Right ventricle myocardium inferior (tissue), 1 donor: ENCODE measurements around the gene METAP2. TPM values are rescaled to one million over a fixed set of nuclear protein-coding genes. Genes with fewer than 3 reads are reported as not detected.
"Not testable (repeated sequence)": the region's sequence is repeated elsewhere in the genome, so short reads cannot be mapped to it uniquely, and the experiment has no call there.

Experiments used
- ATAC-seq: fragments of 200-7000 bp; cut with Tn5 transposase; one replicate; pipeline ENCODE4 v1.9.1; 2020; ENCODE audit warnings: mild to moderate bottlenecking, moderate library complexity
- DNase-seq: peaks from one replicate; pipeline ENCODE4 v3.0.0; 2021; ENCODE audit errors: missing footprints
- intact Hi-C: fragments of 100-400 bp; cut with DNase I; formaldehyde crosslinking; loops from one replicate; pipeline ENCODE4 v1.11.0; 2022
- long read RNA-seq: library from polyadenylated mRNA; unstranded; transcript quantifications from one replicate; pipeline ENCODE4 v2.0.0, GENCODE V29; 2021
- total RNA-seq: library from RNA; stranded (reverse); fragmentation: NEBNext Ultra II Directional; extraction: Animal tissue kit (Norgen Biotek cat#: 25700); gene quantifications from one replicate; pipeline ENCODE4 v1.2.1, GENCODE V29; 2021
- donor health status: DM: no; HTN: yes; CAD: no; lungs with severe emphysema.

METAP2 gene
- total RNA-seq, result 53.2 TPM
- long read RNA-seq, transcript METAP2-202 (11 exons, 3,601 nt), result major isoform, 34 of 40 reads
- long read RNA-seq, transcript METAP2-210 (11 exons, 1,874 nt), result minor isoform, 5 of 40 reads
- long read RNA-seq, partial matches to known transcripts, result 1 of 40 reads
- long read RNA-seq, other reads (novel, unspliced or antisense), result 0 of 40 reads

DNA sequence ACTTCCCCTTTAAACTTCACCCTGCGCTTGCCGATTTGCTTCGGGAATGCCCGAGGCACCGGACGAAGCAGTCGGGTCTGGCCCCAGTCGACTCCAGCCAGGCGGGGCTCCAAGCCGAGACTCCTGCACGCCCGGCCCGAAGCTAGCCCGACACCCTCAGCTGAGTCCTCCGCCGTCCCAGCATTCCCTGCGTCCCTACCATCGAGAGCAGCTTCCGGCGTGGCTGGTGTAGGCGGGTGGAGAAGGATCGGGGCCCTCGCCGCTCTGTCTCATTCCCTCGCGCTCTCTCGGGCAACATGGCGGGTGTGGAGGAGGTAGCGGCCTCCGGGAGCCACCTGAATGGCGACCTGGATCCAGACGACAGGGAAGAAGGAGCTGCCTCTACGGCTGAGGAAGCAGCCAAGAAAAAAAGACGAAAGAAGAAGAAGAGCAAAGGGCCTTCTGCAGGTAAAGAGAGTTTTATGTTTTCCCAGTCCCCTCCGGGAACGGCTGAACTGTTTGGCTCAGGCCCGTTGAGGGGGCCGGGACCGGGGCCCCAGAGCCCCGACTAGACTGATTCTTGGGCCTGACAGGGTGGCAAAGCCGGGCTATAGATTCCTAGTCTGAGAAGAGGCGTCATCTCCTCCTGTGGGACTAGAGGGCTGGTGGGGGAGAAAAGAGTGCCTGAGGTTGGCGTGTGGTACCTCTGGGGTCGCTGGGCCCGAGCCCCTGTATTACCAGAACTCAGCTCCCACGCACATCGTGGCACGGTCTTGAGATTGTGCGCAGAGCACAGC lies at the start of gene METAP2:
TSS of gene METAP2 (plus strand) at position 269 of the 776 bp plus-strand sequence. CDS start at position 297, 28 bp downstream.
- ATAC-seq (peak; percentile 100), DNase-seq (peak; percentile 98)
- intact Hi-C loops, result loop anchor here (5.0 to 10.0 kb wide), 3 partner anchors 52 to 119 kb away; no protein-coding TSS in a partner anchor

DNA sequence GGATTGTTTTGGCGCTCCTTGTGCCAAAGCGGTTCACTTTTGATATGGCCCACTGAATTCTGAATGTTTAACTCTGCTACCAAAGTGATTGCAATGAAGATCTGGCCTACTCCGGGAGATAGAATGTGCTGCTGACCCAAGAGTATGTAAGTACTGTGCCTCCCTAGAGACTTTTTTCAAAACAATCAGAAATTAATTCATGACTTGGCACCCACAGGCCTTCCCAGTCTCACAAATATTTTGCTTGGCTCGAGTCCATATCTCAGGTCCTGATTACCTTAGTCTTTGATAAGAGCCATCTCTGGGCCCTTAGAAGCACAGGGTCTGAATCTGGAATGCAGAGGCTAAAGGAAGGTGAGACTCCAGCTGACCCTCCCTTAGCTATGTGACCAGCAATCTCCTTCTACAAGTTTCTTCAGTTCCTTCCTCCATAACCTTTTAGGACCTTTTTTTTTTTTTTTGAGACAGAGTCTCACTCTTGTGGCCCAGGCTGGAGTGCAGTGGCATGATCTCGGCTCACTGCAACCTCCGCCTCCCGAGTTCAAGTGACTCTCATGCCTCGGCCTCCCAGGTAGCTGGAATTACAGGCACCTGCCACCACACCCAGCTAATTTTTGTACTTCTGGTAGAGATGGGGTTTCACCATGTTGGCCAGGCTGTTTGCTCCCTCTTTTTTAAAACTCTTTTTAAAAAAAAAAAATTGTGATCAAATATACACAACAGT lies 49.5 kb upstream of the METAP2 start:
- intact Hi-C loops, result loop anchor here (5.0 kb wide), 1 partner anchor 48 kb away; the partner anchor contains the start of gene METAP2
- DNase-seq (no peak), ATAC-seq (no peak)

DNA sequence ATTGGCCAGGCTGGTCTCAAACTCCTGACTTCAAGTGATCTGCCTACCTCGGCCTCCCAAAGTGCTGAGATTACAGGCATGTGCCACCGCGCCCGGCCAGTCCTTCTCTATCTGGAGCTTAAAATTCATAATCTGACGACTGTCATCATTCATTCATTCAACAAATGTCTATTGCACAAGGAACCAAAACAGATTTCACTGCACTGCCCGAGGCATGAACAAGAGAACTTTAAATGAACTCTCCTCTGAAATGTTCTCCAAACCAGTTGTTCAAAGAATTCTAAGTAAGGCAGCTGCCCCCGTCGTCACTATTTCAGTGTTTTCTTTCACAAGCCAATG lies 44.8 kb upstream of the METAP2 start:
- intact Hi-C loops, result no loop called here
- ATAC-seq (no peak), DNase-seq (no peak)

DNA sequence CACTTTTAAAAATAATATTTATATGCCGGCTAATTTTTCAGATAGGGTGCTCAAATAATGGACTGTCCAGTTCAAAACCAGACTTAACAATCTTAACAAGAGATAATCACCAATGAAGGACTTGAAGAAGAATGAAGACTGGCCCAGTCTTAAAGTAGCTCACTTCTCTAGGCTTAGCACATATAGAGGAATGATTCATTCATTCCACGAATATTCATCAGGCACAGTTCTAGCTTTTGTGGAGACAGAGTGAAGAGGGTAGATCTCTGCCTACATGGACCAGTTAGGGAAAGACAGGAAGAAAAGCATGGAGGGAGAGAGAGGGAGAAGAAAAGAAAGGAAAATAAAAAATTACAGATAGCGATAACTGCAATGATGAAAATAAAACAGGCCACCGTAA lies 42.8 kb upstream of the METAP2 start:
- DNase-seq (no peak), ATAC-seq (no peak)
- intact Hi-C loops, result loop anchor here (5.0 kb wide), 1 partner anchor 904 kb away; no protein-coding TSS in a partner anchor

DNA sequence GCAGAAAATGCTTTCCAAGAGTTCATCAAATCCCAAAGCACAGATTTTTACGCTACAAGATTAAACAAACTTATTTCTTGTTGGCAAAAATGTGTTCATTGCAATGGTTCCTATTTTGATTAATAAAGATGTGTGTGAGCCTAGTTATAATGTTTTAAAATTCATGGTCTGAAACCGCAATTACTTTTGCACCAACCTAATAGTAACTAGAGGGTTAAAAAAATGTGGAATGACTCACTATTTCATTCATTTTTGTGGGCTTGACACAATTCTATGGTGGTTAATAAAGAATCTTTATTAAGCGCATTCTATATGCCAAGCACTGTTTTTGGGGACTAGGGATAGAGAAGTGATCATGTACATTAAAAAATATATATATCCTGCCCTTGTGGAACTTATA lies 38.6 kb upstream of the METAP2 start:
- intact Hi-C loops, result no loop called here
- DNase-seq (no peak), ATAC-seq (no peak)

DNA sequence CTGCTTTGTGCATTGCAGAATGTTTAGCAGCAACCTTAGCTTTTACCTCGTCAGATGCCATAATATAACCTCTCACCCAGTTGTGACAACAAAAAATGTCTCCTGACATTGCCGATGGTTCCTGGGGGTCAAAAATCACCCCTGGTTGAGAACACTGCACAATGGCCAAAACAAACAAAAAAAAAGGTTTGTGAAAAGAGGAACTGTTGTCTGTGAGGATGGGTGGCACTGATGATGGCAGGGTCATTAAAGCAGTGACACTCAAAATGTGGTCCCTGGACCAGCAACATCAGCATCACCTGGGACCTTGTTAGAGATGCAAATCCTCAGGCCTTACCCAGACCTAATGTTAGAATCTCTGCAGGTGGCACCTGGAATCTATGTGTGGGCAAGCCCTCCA lies 36.4 kb upstream of the METAP2 start:
- intact Hi-C loops, result no loop called here
- no peak for ATAC-seq
- DNase-seq, result no peak

DNA sequence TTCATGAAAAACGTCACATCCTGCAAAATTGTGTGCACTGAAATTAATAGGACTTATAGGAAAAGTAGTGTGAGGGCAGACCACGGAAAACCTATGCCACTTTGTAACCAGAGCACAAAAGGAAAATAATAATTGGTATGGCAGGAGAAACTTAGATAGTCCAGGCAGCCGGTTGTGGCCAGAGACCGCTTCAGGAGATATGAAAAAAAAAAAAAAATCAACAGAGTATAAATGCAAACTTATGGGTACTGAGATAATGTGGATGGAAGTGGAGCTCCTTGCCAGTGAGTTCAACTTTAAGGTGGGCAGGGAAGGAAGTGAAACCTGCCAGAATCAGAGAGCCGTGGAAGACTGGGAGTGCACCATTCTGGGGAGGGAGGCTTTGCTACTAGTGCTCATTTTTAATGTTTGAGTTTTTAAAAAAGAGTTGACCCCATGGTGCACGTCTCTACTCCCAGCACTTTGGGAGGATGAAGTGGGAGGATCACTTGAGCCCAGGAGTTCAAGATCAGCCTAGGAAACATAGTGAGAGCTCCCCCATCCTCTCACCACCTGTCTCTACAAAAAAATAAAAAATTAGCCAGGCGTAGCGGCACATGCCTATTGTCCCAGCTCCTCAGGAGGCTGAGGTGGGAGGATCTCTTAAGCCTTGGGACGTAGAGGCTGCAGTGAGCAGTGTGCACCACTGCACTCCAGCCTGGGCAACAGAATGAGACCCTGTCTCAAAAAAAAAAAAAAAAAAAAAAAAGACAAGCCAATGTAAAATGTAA lies 34.3 kb upstream of the METAP2 start:
- intact Hi-C loops, result no loop called here
- ATAC-seq (no peak), DNase-seq (no peak)

DNA sequence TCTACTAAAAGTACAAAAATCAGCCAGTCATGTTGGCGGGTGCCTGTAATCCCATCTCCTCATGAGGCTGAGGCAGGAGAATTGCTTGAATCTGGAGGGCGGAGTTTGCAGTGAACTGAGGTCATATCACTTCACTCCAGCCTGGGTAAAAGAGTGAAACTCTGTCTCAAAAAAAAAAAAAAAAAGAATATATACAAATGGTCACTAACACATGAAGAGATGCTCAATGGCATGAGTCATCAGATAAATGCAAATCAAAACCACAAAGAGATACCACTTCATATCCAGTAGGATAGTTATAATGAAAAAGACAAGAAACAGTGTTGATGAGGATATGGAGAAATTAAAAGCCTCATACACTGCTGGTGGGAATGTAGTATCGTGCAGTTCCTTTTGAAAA lies 33.6 kb upstream of the METAP2 start:
- intact Hi-C loops, result no loop called here
- ATAC-seq (no peak), DNase-seq (no peak)

DNA sequence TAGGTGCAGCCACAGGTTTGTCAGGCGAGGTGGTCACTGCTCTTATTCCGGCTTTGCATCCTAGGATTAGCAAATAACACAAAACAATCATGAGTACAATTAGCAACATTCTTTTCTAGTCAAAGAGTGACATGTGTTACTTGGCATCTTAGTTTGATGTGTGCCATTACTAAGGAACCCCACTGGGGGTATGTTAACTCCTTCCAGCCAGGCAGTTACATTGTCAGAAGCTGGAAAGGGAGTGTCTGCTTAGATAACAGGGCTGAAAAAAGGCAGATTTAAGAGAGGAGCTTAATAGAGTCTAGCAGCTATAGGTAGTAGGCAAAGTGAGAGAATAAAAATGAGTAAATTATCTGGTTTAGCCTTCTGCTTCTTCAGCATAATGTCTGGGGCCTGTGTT lies 30.5 kb upstream of the METAP2 start:
- DNase-seq (no peak), ATAC-seq (no peak)
- intact Hi-C loops, result no loop called here

DNA sequence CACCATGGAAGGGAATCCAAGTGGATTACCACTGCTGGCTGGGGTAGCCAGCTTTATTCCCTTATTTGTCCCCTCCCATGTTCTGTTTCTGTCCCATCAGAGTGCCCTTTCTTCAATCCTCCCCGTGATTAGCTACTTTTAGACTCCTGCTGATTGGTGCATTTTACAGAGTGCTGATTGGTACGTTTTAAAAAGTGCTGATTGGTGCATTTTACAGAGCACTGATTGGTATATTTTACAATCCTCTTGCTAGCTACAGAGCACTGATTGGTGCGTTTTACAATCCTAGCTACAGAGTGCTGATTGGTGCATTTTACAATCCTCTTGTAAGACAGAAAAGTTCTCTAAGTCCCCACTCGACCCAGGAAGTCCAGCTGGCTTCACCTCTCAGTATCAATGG lies 28.9 kb upstream of the METAP2 start:
- intact Hi-C loops, ATAC-seq, DNase-seq: not testable (repeated sequence)

DNA sequence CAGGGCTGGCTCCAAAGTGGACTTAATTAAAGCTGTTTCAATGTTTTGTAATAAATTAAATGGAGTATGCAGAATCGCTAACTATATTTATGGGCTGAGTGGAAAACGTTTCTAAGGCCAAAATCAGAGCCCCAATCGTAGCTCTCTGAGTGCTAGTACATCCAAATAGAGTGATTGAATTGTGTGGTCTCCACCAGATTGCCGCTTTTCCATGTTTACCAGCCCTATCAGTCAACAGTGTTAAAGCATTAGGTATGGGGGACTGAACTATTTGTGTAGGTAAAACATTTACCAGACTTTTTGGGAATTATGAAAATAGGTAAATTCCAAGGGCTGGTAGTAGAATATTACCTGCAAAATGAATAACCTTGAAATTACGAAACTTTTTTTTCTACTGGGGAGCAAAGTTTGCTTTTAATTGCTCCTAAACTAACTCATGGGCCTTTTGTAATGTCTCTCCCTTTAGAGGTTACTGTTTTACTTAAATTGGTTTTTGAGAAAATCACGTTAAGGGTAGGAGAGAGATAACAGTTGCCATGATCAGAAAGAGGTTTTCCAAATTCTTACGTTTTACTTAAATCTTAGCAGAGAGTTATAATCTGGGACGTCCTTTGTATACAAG lies 28.0 kb upstream of the METAP2 start:
- no peak for DNase-seq
- intact Hi-C loops, result no loop called here
- ATAC-seq, result no peak

DNA sequence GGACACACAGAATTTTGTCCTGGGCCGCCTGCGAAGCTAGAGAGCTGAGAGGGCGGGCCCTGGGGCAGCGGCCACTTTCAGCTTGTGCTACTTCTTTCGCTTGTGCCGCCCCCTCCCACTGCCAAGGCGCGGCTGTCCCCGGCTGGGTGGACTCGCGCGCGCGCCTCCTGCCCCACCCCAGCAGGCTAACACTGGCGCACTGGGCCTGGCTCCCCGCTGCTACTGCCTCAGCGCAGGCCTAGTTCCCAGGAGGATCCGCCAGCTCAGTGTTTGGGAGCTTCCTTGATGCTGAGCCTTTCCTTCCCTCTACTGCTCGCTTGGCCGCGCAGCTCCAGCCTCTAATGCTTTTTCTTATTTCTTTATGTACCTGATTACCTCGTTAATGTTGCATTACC lies 27.4 kb upstream of the METAP2 start:
- intact Hi-C loops, result no loop called here
- DNase-seq (peak; percentile 74), ATAC-seq (peak; percentile 89)

DNA sequence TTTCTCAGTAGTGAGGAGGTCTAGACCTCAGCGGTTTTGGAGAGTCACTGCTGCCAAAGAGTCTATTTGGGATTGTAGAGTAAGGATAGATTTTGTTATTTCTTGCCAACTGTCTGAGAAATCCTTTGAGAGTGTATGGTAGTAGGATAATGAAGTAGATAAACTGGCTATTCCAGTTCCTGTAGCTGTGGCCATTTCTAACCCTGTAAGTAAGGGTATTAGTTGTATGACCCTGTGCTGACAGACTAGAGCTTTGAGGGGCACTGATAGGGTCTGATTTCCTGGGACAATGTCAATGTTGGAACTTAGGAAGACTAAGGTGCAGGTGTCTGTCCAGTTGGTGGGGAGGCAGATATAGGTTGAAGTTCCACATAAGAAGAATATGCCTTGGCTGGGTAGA lies 24.3 kb upstream of the METAP2 start:
- DNase-seq, ATAC-seq, intact Hi-C loops: not testable (repeated sequence)

DNA sequence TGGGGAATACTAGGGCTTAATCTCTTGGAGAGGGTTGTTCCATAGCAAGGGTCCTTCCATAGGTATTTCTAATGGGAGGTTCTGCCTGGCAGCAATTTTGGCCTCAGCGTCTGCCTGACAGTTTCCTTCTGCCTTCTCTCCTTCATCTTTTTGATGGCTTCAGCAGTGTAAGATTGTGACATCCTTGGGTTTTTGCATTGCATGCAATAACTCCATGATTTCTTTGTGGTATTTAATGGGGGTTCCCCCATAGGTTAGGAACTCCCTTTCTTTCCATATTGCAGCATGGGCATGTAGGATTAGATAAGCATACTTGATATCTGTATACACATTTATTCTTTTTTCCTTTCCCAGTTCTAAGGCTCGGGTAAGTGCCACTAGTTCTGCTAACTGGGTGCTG lies 21.5 kb upstream of the METAP2 start:
- intact Hi-C loops, ATAC-seq, DNase-seq: not testable (repeated sequence)

DNA sequence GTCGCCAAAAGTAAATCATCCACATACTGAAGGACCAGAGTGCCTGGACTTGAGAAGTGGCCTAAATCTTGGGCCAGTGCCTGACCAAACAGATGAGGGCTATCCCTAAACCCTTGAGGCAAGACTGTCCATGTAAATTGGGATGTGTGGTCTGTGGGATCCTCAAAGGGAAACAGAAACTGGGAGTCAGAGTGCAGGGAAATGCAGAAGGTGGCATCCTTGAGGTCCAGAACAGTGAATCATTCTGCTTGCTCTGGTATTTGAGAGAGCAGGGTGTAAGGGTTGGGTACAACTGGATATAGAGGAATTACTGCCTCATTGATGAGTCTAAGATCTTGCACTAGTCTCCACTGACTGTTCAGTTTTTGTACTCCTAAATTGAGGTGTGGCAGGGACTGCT lies 20.1 kb upstream of the METAP2 start:
- intact Hi-C loops, ATAC-seq, DNase-seq: not testable (repeated sequence)

DNA sequence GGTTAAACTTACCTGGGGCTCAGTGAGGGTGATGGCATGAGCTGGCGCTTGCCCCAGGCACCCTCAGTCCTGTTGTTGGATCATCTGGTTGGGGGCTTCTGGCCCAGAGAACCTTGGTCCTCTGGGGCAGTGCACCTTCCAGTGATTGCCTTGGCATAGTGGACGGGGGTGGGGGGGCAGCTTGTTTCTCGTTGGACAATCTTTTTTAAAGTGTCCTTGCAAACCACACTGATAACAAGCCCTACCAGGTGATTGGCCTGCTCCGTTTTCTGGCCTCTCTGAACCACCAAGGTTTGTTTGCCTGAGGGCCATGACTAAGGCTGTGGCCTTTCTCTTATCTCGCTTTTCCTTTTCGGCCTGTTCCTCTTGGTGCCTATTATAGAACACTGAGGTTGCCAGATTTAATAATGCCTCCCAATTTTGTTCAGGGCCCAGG lies 19.2 kb upstream of the METAP2 start:
- intact Hi-C loops, result not testable (repeated sequence)

DNA sequence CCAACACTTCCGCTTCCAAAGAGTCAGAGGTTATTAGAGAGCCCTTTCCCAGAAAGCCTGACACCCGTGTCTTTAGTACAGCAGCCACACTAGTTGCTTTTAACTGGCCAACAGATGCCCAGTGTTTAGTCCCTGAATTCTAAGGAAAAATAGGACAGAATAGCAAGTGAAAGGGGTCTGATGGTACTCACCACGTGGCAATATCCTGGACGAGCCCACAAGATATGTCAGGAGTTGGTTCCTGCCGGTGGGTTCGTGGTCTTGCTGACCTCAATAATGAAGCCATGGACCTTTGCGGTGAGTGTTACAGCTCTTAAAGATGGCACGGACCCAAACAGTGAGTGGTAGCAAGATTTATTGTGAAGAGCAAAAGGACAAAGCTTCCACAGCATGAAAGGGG lies 16.3 kb upstream of the METAP2 start:
- intact Hi-C loops, ATAC-seq, DNase-seq: not testable (repeated sequence)

More for the DNA sequence above, 19.2 kb upstream of the METAP2 start:
- not testable (repeated sequence) for ATAC-seq, DNase-seq

DNA sequence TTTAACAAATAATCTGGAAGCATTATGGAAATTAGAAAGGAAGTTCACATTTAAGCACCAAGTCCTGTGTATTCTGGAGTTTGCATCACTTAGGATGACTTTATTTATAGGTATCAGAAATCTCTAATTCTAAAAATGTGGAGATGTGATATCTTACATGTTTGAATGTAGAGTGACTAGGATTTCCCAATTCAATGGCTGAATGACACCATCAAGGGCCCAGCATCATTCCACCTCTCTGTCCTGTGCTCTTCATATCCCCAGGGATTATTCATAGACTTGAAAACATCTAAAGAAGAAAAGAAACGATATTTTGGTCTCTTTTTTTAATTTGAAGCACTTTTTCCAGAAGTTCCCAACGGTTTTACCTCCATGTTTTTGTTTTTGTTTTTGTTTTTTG lies 15.2 kb upstream of the METAP2 start:
- DNase-seq (no peak), ATAC-seq (no peak)
- intact Hi-C loops, result no loop called here
